HG03097 (cell line): Measurements from ENCODE around the gene PALLD.

ENCODE experiments used
- ATAC-seq: cut with Tn5 transposase; IDR thresholded peaks from one replicate; pipeline ENCODE4 v1.9.1; 2021; ENCODE audit not compliant: unreplicated experiment, low FRiP score

The PALLD gene

GRCh38 chr4:168659741-168660465 is 163.1 kb downstream of the PALLD start:
- ATAC-seq, result no peak

- no peak for ATAC-seq
Measured at GRCh38 chr4:168662297-168662984, 165.6 kb downstream of the PALLD start.

- ATAC-seq, result no peak
Measured at GRCh38 chr4:168664242-168664891, 167.5 kb downstream of the PALLD start.

- no peak for ATAC-seq
Measured at GRCh38 chr4:168666531-168666930, 169.7 kb downstream of the PALLD start.

- ATAC-seq, result no peak
Measured at GRCh38 chr4:168667376-168667775, 170.5 kb downstream of the PALLD start.

GRCh38 chr4:168667921-168668320 is 171.1 kb downstream of the PALLD start:
- ATAC-seq, result no peak

GRCh38 chr4:168673476-168673875 is 176.6 kb downstream of the PALLD start:
- no peak for ATAC-seq

- ATAC-seq, result no peak
Measured at GRCh38 chr4:168674077-168674747, 177.4 kb downstream of the PALLD start.

- ATAC-seq, result no peak
Measured at GRCh38 chr4:168674866-168675265, 178.0 kb downstream of the PALLD start.

GRCh38 chr4:168677063-168677462 is 180.2 kb downstream of the PALLD start:
- ATAC-seq, result no peak

GRCh38 chr4:168677879-168678278 is 181.0 kb downstream of the PALLD start:
- no peak for ATAC-seq

GRCh38 chr4:168678751-168679366 is 182.0 kb downstream of the PALLD start:
- ATAC-seq, result no peak

- ATAC-seq, result no peak
Measured at GRCh38 chr4:168679397-168679796, 182.5 kb downstream of the PALLD start.

GRCh38 chr4:168679819-168680218 is 183.0 kb downstream of the PALLD start:
- no peak for ATAC-seq

GRCh38 chr4:168682898-168683500 is 186.1 kb downstream of the PALLD start:
- no peak for ATAC-seq

- no peak for ATAC-seq
Measured at GRCh38 chr4:168683595-168683994, 186.7 kb downstream of the PALLD start.

GRCh38 chr4:168685136-168685809 is 188.4 kb downstream of the PALLD start:
- peak; percentile 98 for ATAC-seq

- no peak for ATAC-seq
Measured at GRCh38 chr4:168688584-168688983, 191.7 kb downstream of the PALLD start.

GRCh38 chr4:168689791-168690190 is 192.9 kb downstream of the PALLD start:
- no peak for ATAC-seq

- ATAC-seq, result no peak
Measured at GRCh38 chr4:168690199-168690598, 193.3 kb downstream of the PALLD start.
